GM18907 (cell line): ENCODE measurements around the gene SLC9A5.
A peak's percentile ranks its signal among the peaks of the same experiment; 100 is the strongest.

Source experiments
- ATAC-seq: cut with Tn5 transposase; IDR thresholded peaks from one replicate; pipeline ENCODE4 v1.9.1; 2021; ENCODE audit warnings: mild to moderate bottlenecking, moderate library complexity; ENCODE audit not compliant: unreplicated experiment

SLC9A5 gene

DNA sequence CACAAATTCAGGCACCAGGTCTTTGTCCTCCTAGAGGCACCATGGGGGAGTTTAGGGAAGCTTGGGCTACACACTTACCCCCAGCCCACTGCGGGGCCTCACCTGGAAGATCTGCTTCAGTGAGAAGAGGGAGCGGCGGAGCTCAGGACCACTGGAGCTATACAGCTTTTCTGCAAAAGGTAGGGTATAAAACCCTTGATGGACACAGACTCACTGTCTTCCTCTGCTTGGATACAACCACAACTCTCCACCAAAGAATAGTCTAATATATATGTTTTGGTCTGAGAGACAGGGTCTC lies 10.6 kb upstream of the SLC9A5 start:
- no peak for ATAC-seq

GRCh38 chr16:67238806-67239470 lies 9.8 kb upstream of the SLC9A5 start:
- ATAC-seq, result no peak

GRCh38 chr16:67240506-67240905 lies 8.3 kb upstream of the SLC9A5 start:
- ATAC-seq, result no peak

DNA sequence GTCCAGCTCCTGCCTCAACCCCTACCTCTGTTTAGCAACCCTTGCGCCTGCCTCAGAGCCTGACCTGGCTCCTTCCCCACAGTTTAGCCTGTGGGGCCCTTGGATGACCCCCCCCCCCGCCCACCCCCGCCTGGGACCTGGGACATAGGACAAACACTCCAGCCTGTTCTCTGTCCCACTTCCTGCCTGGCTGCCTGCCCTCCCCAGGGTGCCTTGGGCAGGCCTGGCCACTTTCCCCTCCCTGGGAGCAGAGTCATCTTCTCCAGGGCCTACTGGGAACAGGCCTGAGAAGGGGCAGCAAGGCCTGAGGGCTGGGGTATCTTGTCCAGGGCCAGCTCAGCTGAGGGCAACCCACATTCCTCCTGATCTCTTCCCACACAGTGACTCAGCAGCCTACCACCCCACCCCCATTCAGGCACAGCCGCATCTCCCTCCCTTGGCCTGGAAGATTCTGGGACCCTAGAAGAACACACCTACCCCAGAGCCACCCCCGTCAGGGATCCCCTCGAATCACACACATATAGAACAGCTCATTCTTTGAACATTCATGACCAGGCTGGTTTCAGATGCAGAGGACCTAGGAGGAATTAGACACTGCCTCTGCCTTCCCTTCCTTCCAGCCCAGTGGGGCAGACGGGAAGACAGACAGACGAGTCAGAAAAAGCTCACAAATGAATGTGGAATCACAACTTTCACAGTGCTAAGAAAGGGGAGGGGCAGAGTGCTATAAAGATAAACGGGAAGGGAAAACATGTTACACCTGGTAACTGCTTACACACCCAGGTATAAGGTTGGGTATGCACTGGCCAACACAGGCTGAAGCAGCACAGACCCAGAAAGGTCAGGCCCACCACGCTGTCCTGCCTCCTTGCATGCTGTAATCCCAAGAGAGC lies 7.5 kb upstream of the SLC9A5 start:
- ATAC-seq, result no peak

DNA sequence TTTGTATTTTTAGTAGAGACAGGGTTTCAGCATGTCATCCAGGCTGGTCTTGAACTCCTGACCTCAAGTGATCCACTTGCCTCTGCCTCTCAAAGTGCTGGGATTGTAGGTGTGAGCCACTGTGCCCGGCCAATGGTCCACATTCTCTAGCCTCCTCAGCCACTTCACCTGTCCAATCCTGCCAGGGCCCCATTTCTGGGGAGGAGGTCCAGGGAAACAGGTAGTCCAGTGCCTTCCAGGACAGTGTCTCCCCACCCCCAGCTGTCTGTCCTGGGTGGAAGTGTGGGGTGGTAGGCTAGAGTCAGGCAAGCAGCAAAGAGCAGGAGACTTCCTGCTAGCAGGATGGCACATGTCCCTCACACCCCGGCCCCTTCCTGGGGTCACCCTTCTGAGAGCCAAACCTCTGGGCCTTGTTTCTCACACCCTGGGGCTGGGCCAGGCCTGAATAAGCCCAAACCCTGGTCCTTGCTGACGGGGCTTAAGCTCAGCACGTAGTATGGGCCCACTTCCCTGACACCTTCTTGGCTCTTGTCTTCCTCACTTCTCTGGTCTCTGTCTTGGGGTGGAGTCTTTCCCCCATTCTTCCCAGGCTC lies 6.5 kb upstream of the SLC9A5 start:
- no peak for ATAC-seq

DNA sequence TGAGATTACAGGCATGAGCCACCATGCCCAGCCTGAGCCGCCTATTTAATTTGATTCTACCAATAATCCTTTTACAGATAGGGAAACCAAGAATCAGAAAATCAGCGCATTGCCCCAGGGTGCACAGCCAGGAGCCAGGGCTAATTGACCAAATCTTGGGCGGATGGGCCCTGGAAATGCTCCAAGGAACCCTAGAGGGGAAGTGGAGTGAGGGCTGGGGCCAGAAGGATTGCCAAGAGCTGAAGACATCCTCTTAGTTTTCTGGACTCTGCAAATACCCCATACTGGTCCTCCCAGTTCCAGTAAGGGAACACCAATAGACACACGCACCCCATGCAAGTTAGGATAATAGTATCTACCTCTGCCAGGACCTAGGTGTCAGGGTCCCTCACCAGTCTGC lies 5.3 kb upstream of the SLC9A5 start:
- ATAC-seq, result no peak

DNA sequence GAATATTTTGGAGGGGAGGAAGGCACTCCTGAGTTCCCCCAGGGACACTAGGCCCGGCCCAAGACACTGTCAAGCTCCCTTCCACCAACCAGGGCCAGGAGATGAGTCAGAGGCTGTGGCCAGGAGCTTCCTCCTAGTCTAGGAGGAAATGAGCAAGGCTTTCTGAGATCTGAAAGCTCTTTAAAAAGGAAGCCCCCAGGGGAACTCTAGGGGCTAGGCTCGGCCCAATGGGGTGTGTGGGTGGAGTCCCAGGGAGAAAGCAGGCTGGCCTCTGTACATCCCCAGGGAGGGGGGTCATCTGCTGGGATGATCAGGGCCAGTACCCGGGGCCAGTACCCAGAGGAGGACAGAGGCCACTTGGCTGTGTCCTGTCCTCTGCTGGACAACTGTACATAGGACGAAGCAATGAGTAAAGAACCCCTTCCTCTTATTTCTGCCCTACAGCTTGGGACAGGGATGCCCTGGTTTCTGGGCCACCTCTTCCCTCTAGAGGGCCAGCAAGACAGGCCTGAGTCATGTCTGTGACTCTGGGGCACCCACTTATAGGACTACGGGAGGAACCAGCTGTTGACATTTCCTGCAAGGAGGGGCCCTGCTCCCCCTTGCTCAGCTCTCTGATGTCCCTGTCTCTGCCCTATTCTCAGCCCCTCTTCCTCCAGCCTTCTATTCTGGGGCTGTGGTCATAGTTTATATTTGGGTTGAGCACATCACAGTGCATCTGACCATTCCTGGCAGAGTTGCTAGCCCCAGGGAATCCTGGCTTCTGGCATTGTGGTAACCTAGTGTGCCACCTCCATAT lies 4.2 kb upstream of the SLC9A5 start:
- ATAC-seq, result peak; percentile 55

DNA sequence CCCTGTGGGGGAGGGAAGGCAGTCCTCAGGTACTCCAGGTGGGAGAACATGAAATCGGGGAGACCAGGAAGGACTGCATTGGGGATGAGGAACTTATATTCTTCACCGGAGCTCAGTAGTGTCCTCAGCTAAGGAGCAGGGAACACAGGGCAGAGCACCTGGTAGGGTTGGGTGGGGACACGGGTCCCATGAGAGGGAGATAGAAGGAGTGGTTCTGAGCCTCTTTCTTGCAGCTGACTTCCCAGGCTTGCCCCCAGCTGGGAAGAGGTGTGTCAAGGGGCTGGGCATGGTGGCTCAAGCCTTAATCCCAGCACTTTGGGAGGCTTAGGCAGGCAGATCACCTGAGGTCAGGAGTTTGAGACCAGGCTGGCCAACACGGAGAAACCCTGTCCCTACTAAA lies 3.6 kb upstream of the SLC9A5 start:
- no peak for ATAC-seq

GRCh38 chr16:67245674-67246080 lies 3.1 kb upstream of the SLC9A5 start:
- no peak for ATAC-seq

GRCh38 chr16:67246081-67246755 lies 2.6 kb upstream of the SLC9A5 start:
- peak; percentile 21 for ATAC-seq

DNA sequence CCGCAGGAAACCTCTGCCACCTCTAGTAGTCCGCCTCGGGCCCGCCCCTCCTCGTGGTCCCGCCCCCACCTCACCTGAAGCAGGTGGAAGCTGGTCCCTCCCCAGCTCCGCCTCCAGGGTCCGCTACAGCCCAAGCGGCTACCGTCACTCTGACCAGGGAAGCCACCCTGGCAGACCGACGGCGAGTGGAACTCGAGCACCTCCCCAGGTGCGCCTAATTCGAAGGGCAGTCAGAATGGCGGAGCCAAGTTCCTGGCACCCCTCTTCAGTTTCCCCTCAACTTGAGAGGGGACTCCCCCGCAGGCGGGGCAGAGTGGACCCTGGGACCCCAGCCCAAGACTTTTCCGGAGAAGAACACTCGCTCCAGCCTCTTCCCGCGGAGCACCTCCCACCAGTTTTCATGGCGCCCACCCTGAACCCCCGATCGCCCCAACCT lies 2.0 kb upstream of the SLC9A5 start:
- peak; percentile 13 for ATAC-seq

DNA sequence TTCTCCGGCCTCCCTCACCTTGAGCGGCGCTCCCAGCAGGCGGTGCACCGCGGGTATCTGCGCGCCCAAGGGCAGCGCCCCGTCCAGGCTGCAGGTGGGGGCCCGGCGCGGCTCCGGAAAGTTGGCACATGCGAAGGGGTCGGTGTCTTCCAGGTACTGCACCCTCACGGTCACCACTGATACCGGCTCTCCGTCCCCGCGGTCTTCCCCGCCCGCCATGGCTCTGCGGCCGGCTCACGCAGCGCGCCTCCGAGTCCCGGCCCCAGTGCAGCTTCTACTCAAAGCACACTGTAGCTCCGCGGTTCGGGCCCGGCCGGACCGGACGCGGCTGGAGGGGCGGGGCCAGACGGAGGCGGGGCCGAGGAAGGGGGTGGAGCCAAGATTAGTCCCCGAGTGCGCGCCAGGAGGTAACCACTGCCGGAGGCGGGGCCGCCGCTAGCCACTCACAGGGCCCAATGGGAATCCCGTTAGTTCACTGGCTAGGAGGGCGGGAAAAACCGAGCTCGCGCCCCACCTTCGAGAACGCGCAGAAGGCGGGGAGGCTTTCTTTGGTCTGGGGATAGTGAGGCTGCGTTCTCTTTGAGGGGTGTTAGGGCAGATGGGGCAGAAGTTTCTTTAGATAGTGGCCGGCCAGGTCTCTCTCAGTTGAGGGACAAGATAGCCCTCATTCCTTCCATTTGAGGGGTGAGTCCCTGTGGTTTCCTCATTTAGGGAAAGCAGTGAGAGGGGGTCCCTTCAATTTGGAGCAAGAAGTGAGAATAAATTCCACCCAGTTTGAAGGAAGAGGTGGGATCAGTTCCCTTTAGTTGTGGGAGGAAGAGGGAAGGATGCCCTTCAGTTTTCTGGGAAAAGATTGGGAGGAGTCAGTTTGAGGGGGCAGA lies 1.3 kb upstream of the SLC9A5 start, which contains the start of gene FHOD1:
Gene FHOD1, minus strand, starts transcription at position 290 of the 881 bp plus-strand sequence. Its CDS starts 71 bp downstream, at position 219.
- peak; percentile 56 for ATAC-seq

GRCh38 chr16:67248073-67248400 lies 742 bp upstream of the SLC9A5 start:
- ATAC-seq, result no peak

GRCh38 chr16:67249178-67250044 lies 632 bp downstream of the SLC9A5 start:
- no peak for ATAC-seq

- ATAC-seq, result no peak
These were observed 1.2 kb downstream of the SLC9A5 start for GRCh38 chr16:67250045-67250327.

- no peak for ATAC-seq
These were observed 4.1 kb downstream of the SLC9A5 start for GRCh38 chr16:67252609-67253497.

- ATAC-seq, result no peak
These were observed 6.2 kb downstream of the SLC9A5 start for GRCh38 chr16:67254801-67255552.
